ENCODE results near the gene RAB3D. TPM values are rescaled to one million over a fixed set of nuclear protein-coding genes. Genes with fewer than 3 reads are reported as not detected.

RAB3D gene
- total and polyA plus RNA-seq, 2 of the 4 experiments (the other 2 are of a cell fraction): 4.8 to 5.5 TPM

DNA sequence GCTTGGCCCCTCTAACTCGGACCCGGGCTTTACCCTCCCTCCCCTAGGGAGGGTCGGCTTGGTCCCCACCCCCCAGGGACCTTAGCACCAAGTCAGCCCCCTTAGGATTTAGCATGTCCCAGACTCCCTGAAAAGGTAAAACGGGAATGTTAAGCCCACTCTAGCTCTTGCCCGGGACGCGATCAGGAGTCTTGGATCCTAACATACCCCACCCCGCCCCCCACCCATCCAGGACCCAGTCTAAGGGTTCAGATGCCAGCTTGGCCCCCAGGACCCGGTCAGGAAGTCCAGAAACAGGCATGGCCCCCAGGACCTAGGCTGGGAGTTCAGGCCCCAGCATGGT, 44.2 kb upstream of the RAB3D start (continued):
- TF ChIP-seq SMC3 (IDR thresholded peaks at IDR 0.05; ENCODE audit: low read depth, low read length): no peak
- no peak for TF ChIP-seq CHD1 (IDR thresholded peaks at IDR 0.05; ENCODE audit: low read depth, low read length)

DNA sequence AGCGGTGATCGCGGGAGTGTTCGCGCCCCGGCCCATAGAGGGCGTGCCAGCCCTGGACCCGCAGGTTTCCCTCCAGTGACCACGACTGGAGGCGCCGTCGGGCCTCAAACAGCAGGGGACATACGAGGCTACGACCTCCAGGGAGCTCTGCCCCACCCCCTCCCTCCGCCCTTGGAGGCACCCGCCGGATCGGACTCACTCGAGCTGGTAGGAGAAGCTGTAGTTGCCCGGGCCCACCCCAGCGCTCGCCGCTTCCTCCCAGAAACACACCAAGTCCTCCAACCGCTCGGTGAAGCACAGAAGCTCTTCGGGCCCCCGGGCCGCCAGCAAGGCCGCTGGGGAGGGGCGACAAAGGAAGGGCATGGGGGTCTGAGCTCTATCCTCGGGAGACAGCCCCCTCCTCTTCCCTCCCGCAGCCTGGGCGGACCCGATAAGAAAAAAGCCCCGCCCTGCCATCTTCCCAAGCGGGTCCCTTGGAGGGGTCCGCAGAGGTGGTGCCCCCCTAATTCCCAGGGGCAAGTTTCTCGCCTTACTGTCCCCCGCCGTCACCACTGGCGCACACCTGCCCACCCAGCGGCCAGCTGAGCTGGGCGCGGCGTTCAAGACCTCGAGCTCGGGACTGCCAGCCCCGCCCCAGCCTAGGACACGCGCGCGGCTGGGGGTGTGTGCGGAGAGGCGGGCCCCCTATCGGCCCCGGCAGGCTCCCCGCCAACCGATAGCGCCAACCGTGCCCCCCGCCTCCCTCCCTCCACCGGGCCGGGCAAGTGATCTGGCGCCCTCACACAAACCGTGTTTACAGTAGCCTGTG, 43.6 kb upstream of the RAB3D start:
- ATAC-seq (ENCODE audit: low read depth) (no peak), DNase-seq (no peak)
- in situ Hi-C loops (cut with MboI; ENCODE audit: low sequenced_read_pairs) (no loop called here), dilution Hi-C loops (cut with HindIII; ENCODE audit: low sequenced_read_pairs, unreplicated experiment) (no loop called here), intact Hi-C loops (cut with micrococcal nuclease) (loop anchor here (5.0 kb wide), 1 partner anchor 39 kb away; no protein-coding TSS in a partner anchor)
- Histone ChIP-seq H4K91ac (ENCODE audit: insufficient read depth, low read depth, low read length) (no peak overlapping the region; the same call in 1 of the 2 replicates), H3K14ac (replicated peaks; ENCODE audit: low read depth, low read length) (no peak overlapping the region), H3K9me3 (ENCODE audit: control insufficient read depth, insufficient read depth, low read length) (no peaks in the 10 kb centered on the region), H4K5ac (ENCODE audit: low read depth, low read length) (no peak overlapping the region), H2AK9ac (replicated peaks; ENCODE audit: low read depth, low read length, poor library complexity) (peak overlapping the region; percentile 31), H3K18ac (ENCODE audit: low read depth, low read length) (no peak overlapping the region), H3K27ac (ENCODE audit: insufficient read depth, low read length) (no peak overlapping the region), H3K4me1 (ENCODE audit: control insufficient read depth, insufficient read depth, low read length) (peaks cover 10% of the 10 kb centered on the region), H2BK15ac (ENCODE audit: low read depth, low read length) (no peak overlapping the region), H3K4me3 (ENCODE audit: insufficient read depth, low read depth, low read length) (peak overlapping the region; percentile 39), H3K4ac (ENCODE audit: low read depth, low read length) (no peak overlapping the region), H3K23ac (ENCODE audit: low read depth, low read length) (peak overlapping the region; percentile 60; the same call in 1 of the 2 replicates), H3K4me2 (ENCODE audit: low read depth, low read length) (peak overlapping the region; percentile 80), H2BK120ac (ENCODE audit: low read depth, low read length) (no peak overlapping the region), H3K9ac (ENCODE audit: low read depth, low read length) (no peak overlapping the region), H3K9me1 (ENCODE audit: insufficient read depth, low read length) (peaks cover 16% of the 10 kb centered on the region), H3K27me3 (ENCODE audit: control insufficient read depth, insufficient read depth, low read length) (no peaks in the 10 kb centered on the region; the same call in 1 of the 2 replicates), H4K20me1 (ENCODE audit: insufficient read depth, low read length) (0 out of 2 replicates have a peak, but pooled peaks cover 4% of the 10 kb centered on the region), H3K36me3 (ENCODE audit: control insufficient read depth, insufficient read depth, low read length) (no peaks in the 10 kb centered on the region), H2BK5ac (ENCODE audit: low read depth, low read length, poor library complexity, severe bottlenecking) (no peak overlapping the region), H2BK20ac (ENCODE audit: low read depth, low read length) (no peak overlapping the region), H3K79me1 (ENCODE audit: low read depth in 1 of 2, low read length in 2 of 2) (peaks cover 8 to 22% of the 10 kb centered on the region in 2 experiments), H2AFZ (replicated peaks; ENCODE audit: low read length, poor library complexity) (peak overlapping the region; percentile 88), H2AK5ac (ENCODE audit: low read depth, low read length) (peak overlapping the region; percentile 53), H3K56ac (ENCODE audit: extremely low read depth, insufficient read depth, low read length) (no peak overlapping the region), H4K8ac (ENCODE audit: low read depth in 2 of 2, low read length in 2 of 2) (peak overlapping the region in 1 of 2 experiments; percentile 32; a peak in 1 of 4 replicates)
- 0% methylated on average over 1 of the region's 65 CpGs; no CpG with 5 or more reads in 1 of the 2 experiments for WGBS, 2 experiments (ENCODE audit: extremely low coverage in 2 of 2, insufficient read length in 1 of 2)
- TF ChIP-seq BHLHE40 (IDR thresholded peaks at IDR 0.05; ENCODE audit: low read depth, low read length) (no peak), RAD21 (IDR thresholded peaks at IDR 0.05; ENCODE audit: low read length) (peak; percentile 31)
- TF ChIP-seq, protein P1, sequence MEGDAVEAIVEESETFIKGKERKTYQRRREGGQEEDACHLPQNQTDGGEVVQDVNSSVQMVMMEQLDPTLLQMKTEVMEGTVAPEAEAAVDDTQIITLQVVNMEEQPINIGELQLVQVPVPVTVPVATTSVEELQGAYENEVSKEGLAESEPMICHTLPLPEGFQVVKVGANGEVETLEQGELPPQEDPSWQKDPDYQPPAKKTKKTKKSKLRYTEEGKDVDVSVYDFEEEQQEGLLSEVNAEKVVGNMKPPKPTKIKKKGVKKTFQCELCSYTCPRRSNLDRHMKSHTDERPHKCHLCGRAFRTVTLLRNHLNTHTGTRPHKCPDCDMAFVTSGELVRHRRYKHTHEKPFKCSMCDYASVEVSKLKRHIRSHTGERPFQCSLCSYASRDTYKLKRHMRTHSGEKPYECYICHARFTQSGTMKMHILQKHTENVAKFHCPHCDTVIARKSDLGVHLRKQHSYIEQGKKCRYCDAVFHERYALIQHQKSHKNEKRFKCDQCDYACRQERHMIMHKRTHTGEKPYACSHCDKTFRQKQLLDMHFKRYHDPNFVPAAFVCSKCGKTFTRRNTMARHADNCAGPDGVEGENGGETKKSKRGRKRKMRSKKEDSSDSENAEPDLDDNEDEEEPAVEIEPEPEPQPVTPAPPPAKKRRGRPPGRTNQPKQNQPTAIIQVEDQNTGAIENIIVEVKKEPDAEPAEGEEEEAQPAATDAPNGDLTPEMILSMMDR (conservative IDR thresholded peaks at IDR 0.05; ENCODE audit: low read depth, low read length): peak; percentile 60
- POLR2A ChIA-PET (ENCODE audit: unreplicated experiment): no interaction called here
- no TSS peak for BruUV-seq (replicated peaks)
- CTCF ChIA-PET: interaction anchor here (0.6 to 1.4 kb wide), 10 partner anchors 8 to 167 kb away, joined by 3 to 10 read pairs (median 3); partner anchors contain the start of genes CCDC159, ODAD3, SWSAP1 and TMEM205
